ENCODE data around the gene MYO15A. TPM values are rescaled to one million over a fixed set of nuclear protein-coding genes. Genes with fewer than 3 reads are reported as not detected.

The MYO15A gene
- total RNA-seq, 1 experiment from 2014 or later = 2.8 TPM

DNA sequence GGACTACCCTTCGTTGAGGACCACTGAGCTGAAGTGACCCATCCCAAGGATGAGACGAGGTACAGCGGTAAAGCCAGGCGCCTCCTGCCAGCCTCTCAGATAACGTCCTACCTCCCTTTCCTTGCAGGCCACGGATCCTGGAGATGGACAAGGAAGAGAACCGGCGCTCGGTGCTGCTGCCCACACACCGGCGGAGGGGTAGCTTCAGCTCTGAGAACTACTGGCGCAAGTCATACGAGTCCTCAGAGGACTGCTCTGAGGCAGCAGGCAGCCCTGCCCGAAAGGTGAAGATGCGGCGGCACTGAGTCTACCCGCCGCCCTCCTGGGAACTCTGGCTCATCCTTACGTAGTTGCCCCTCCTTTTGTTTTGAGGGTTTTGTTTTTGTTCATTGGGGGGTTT, 99.5 kb downstream of the MYO15A start:
- POLR2A ChIA-PET = no interaction called here
- Histone ChIP-seq H3K79me2 (ENCODE audit: insufficient read depth, low read length) (peaks cover 28% of the 10 kb centered on the region), H3K9me3 (ENCODE audit: control insufficient read depth in 1 of 2, insufficient read depth in 1 of 2, low read depth in 1 of 2, low read length in 2 of 2) (no peaks in the 10 kb centered on the region), H2AFZ (ENCODE audit: low read depth, low read length, poor library complexity, severe bottlenecking) (no peak overlapping the region), H3K4me2 (ENCODE audit: low read length) (no peak overlapping the region), H3K36me3 (ENCODE audit: control insufficient read depth in 1 of 2, insufficient read depth in 2 of 2, low read length in 2 of 2) (peaks cover 31 to 42% of the 10 kb centered on the region in 2 experiments), H3K9ac (ENCODE audit: low read length) (no peak overlapping the region), H3K9me2 (ENCODE audit: insufficient read depth) (no peaks in the 10 kb centered on the region), H3K27ac (ENCODE audit: low read depth, low read length) (no peak overlapping the region), H3K4me3 (replicated peaks in 1 of 2; ENCODE audit: low read depth in 1 of 2, low read length in 2 of 2) (no peak overlapping the region), H3K4me1 (ENCODE audit: control insufficient read depth in 1 of 2, insufficient read depth in 2 of 2, low read length in 2 of 2) (peaks cover 6 to 7% of the 10 kb centered on the region in 2 experiments; a peak in 3 of 4 replicates), H4K20me1 (ENCODE audit: insufficient read depth) (no peaks in the 10 kb centered on the region), H3K27me3 (ENCODE audit: insufficient read depth, low read length) (no peaks in the 10 kb centered on the region)
- CTCF ChIA-PET = no interaction called here
- ATAC-seq (no peak), DNase-seq (ENCODE audit: low read depth, low spot score) (no peak)
- intact Hi-C loops (cut with micrococcal nuclease) = no loop called here
- no TSS peak for BruUV-seq (replicated peaks)
- TF ChIP-seq POLR2AphosphoS5 (IDR thresholded peaks at IDR 0.05; ENCODE audit: low read depth, low read length) (no peak), EGR1 (IDR thresholded peaks at IDR 0.05; ENCODE audit: low read depth) (no peak), TCF7L2 (IDR thresholded peaks at IDR 0.05; ENCODE audit: borderline replicate concordance, extremely low read depth, insufficient read depth, insufficient read length) (no peak), SIN3A (IDR thresholded peaks at IDR 0.05; ENCODE audit: low read depth) (no peak), CBX3 (IDR thresholded peaks at IDR 0.05; ENCODE audit: low read depth) (no peak), RAD21 (IDR thresholded peaks at IDR 0.05; ENCODE audit: low read depth) (no peak)
- TF ChIP-seq, protein P1, sequence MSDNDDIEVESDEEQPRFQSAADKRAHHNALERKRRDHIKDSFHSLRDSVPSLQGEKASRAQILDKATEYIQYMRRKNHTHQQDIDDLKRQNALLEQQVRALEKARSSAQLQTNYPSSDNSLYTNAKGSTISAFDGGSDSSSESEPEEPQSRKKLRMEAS (IDR thresholded peaks at IDR 0.05) = no peak
- TF ChIP-seq, protein P2, sequence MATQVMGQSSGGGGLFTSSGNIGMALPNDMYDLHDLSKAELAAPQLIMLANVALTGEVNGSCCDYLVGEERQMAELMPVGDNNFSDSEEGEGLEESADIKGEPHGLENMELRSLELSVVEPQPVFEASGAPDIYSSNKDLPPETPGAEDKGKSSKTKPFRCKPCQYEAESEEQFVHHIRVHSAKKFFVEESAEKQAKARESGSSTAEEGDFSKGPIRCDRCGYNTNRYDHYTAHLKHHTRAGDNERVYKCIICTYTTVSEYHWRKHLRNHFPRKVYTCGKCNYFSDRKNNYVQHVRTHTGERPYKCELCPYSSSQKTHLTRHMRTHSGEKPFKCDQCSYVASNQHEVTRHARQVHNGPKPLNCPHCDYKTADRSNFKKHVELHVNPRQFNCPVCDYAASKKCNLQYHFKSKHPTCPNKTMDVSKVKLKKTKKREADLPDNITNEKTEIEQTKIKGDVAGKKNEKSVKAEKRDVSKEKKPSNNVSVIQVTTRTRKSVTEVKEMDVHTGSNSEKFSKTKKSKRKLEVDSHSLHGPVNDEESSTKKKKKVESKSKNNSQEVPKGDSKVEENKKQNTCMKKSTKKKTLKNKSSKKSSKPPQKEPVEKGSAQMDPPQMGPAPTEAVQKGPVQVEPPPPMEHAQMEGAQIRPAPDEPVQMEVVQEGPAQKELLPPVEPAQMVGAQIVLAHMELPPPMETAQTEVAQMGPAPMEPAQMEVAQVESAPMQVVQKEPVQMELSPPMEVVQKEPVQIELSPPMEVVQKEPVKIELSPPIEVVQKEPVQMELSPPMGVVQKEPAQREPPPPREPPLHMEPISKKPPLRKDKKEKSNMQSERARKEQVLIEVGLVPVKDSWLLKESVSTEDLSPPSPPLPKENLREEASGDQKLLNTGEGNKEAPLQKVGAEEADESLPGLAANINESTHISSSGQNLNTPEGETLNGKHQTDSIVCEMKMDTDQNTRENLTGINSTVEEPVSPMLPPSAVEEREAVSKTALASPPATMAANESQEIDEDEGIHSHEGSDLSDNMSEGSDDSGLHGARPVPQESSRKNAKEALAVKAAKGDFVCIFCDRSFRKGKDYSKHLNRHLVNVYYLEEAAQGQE (IDR thresholded peaks at IDR 0.05; ENCODE audit: low read depth) = no peak
- TF ChIP-seq, protein P3, sequence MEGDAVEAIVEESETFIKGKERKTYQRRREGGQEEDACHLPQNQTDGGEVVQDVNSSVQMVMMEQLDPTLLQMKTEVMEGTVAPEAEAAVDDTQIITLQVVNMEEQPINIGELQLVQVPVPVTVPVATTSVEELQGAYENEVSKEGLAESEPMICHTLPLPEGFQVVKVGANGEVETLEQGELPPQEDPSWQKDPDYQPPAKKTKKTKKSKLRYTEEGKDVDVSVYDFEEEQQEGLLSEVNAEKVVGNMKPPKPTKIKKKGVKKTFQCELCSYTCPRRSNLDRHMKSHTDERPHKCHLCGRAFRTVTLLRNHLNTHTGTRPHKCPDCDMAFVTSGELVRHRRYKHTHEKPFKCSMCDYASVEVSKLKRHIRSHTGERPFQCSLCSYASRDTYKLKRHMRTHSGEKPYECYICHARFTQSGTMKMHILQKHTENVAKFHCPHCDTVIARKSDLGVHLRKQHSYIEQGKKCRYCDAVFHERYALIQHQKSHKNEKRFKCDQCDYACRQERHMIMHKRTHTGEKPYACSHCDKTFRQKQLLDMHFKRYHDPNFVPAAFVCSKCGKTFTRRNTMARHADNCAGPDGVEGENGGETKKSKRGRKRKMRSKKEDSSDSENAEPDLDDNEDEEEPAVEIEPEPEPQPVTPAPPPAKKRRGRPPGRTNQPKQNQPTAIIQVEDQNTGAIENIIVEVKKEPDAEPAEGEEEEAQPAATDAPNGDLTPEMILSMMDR (IDR thresholded peaks at IDR 0.05 in 2 of 3, conservative IDR thresholded peaks at IDR 0.05 in 1 of 3; ENCODE audit: borderline replicate concordance in 1 of 3, insufficient read depth in 1 of 3, low read depth in 2 of 3, low read length in 2 of 3) = no peak
- RAD21 ChIA-PET (ENCODE audit: low non-redundant PET in 1 of 2, low total read pairs in 2 of 2, uncharacterized antibody in 2 of 2, unreplicated experiment in 2 of 2) = no interaction called here

All from HCT116 (cell line).